NCI-H2029 treated with DMSO at 0.1 percent for 48 hours (cell line): Measurements from ENCODE around the gene PPM1E.
"Not testable (repeated sequence)": the region's sequence is repeated elsewhere in the genome, so short reads cannot be mapped to it uniquely, and the experiment has no call there.

Experiments used
- DNase-seq: peaks from one replicate; lab custom pipeline; 2025; lab: John Stamatoyannopoulos, UW

PPM1E gene

GRCh38 chr17:58779446-58779845 lies 23.8 kb downstream of the PPM1E start:
- DNase-seq: no peak

GRCh38 chr17:58783380-58783779 lies 27.7 kb downstream of the PPM1E start:
- peak; percentile 60 for DNase-seq

GRCh38 chr17:58785097-58785496 lies 29.4 kb downstream of the PPM1E start:
- no peak for DNase-seq

- DNase-seq: no peak
Measured at GRCh38 chr17:58786586-58787295, 31.1 kb downstream of the PPM1E start.

GRCh38 chr17:58788199-58788598 lies 32.5 kb downstream of the PPM1E start:
- peak; percentile 2 for DNase-seq

GRCh38 chr17:58789160-58789559 lies 33.5 kb downstream of the PPM1E start:
- no peak for DNase-seq

- DNase-seq: no peak
Measured at GRCh38 chr17:58789831-58790230, 34.2 kb downstream of the PPM1E start.

GRCh38 chr17:58794508-58794907 lies 38.9 kb downstream of the PPM1E start:
- not testable (repeated sequence) for DNase-seq

GRCh38 chr17:58802188-58802587 lies 46.5 kb downstream of the PPM1E start:
- no peak for DNase-seq

- DNase-seq: no peak
Measured at GRCh38 chr17:58806046-58806445, 50.4 kb downstream of the PPM1E start.

- DNase-seq: no peak
Measured at GRCh38 chr17:58808609-58809563, 53.2 kb downstream of the PPM1E start.

- no peak for DNase-seq
Measured at GRCh38 chr17:58809564-58809936, 53.9 kb downstream of the PPM1E start.

GRCh38 chr17:58811290-58811689 lies 55.6 kb downstream of the PPM1E start:
- DNase-seq: no peak

GRCh38 chr17:58813712-58814111 lies 58.1 kb downstream of the PPM1E start:
- DNase-seq: no peak

- DNase-seq: peak; percentile 33
Measured at GRCh38 chr17:58818654-58819053, 63.0 kb downstream of the PPM1E start.

GRCh38 chr17:58822148-58823050 lies 66.7 kb downstream of the PPM1E start:
- DNase-seq: no peak

- no peak for DNase-seq
Measured at GRCh38 chr17:58823051-58823525, 67.4 kb downstream of the PPM1E start.

- DNase-seq: no peak
Measured at GRCh38 chr17:58829172-58829637, 73.6 kb downstream of the PPM1E start.

GRCh38 chr17:58831780-58832179 lies 76.1 kb downstream of the PPM1E start:
- DNase-seq: no peak

GRCh38 chr17:58832514-58832913 lies 76.9 kb downstream of the PPM1E start:
- no peak for DNase-seq

- no peak for DNase-seq
Measured at GRCh38 chr17:58837699-58838098, 82.0 kb downstream of the PPM1E start.
